GM21717 (cell line): ENCODE data around the gene CHPT1.
"Not testable (repeated sequence)": the region's sequence is repeated elsewhere in the genome, so short reads cannot be mapped to it uniquely, and the experiment has no call there.

Experiments used
- ATAC-seq: cut with Tn5 transposase; IDR thresholded peaks from one replicate; pipeline ENCODE4 v1.9.1; 2021; ENCODE audit warnings: mild to moderate bottlenecking, moderate library complexity; ENCODE audit not compliant: unreplicated experiment

Gene CHPT1

DNA sequence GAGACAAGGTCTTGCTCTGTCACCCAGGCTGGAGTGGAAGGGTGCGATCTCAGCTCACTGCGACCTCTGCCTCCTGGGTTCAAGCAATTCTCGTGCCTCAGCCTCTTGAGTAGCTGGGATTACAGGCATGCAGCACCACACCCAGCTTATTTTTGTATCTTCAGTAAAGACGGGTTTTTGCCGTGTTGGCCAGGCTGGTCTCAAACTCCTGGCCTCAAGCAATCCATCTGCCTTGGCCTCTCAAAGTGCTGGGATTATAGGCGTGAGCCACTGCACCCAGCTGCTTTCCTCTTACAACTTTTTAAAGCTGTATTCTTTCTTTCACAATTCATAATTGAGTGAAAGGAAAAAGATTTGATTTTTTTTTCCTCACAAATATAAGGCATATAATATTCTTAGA, 15.8 kb upstream of the CHPT1 start:
- not testable (repeated sequence) for ATAC-seq

DNA sequence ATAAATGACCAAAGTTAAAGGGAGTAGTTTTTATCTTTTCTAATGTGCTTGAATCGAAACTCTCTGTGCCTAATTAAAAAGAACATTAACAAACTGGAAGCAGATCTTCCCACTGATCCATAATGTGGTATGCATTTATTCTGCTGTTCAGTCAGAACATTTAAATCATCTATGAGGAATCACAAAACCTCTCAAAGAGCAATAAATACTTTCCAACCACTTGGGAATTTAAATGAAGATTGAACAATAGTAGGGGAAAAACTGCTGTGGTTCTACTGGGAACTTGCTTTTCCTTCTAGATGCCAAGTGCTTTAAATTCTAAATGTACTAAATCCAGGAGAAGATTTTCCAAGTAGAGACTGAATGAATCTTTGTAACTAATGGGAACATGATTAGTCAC, 12.3 kb upstream of the CHPT1 start:
- ATAC-seq = no peak

DNA sequence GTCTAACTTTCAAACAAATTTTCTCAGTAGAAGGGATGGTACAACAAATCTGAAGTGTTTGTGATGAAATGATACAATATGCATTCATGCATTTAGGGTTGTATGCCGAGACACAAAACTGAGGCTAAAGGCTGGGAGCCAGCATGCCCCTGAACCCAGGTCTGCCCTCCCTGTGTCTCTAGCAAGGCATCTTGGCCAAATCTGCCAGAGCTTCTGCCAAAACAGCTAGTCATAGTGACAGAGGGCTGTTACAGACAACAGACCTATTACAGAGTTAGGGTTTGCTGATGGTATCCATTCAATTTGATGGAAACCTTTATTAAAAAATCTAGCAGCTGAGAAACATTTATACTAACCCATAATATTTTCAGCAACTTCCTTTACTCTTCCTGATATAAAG, 11.3 kb upstream of the CHPT1 start:
- no peak for ATAC-seq

- ATAC-seq = no peak
Observed at GRCh38 chr12:101690544-101691098, 6.8 kb upstream of the CHPT1 start.

DNA sequence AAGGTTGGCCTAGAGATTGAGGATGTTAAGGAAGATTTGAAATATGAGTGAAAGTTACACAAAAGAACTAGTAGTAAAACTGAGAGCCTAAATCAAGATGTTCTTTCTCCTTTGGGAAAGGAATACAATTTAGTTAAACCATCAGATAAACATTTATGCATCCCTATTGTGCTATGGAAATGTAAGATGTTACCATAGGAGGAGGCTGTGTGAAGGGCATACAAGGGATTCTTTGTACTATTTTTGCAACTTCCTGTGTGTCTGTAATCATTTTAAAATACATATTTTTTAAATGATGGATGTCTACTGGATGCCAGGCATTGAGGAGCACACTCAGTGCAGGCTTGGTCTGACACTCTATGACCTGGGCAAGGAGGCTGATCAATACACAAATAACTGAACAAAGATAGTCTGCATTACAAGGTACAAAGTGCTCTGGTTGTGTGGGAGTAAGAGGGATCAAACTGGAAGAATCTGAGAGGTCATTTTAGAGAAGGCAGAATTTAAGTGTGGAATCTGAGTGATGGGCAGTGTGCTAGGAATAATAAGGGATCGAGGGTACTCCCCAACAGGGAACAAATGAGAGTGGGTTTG, 5.8 kb upstream of the CHPT1 start:
- no peak for ATAC-seq

DNA sequence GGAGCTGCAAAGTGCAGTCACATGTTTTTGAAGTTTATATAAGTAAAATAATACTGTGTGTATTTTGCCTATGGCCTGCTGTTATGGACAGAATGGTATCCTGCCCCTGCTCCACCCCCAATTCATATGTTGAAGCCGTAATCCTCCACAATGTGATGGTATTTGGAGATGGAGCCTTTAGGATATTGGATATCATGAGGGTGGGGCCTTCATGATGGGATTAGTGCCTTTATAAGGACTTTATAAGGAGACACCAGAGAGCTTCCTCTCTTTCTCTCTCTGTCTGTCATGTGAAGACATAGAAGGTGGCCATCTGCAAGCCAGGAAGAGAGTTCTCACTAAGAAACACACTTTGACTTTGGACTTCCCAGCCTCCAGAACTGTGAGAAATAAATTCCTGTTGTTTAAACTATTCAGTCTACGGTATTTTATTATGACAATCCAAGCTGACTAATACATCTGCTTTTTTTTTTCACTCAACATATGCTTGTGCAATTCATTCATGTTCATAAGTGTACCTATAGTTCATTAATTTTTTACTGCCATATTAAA, 3.1 kb upstream of the CHPT1 start:
- ATAC-seq = no peak

GRCh38 chr12:101694986-101695385, 2.5 kb upstream of the CHPT1 start:
- ATAC-seq = no peak

DNA sequence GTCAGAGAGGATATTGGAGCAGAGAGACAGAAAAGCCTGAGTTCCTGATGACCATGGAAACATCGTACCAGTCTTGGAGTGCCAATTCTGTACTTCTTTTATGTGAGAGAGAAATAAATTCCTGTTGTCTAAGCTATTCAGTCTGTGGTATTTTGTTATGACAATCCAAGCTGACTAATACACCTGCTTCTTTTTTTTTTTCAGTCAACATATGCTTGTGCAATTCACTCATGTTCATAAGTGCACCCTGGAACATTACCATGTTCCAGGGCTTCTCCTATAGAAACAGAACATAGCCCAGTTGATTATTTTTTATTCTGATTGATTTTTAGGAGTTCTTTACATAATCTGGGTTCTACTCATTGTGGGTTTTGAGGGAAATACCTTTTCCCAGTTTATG, 1.7 kb upstream of the CHPT1 start:
- ATAC-seq = no peak

DNA sequence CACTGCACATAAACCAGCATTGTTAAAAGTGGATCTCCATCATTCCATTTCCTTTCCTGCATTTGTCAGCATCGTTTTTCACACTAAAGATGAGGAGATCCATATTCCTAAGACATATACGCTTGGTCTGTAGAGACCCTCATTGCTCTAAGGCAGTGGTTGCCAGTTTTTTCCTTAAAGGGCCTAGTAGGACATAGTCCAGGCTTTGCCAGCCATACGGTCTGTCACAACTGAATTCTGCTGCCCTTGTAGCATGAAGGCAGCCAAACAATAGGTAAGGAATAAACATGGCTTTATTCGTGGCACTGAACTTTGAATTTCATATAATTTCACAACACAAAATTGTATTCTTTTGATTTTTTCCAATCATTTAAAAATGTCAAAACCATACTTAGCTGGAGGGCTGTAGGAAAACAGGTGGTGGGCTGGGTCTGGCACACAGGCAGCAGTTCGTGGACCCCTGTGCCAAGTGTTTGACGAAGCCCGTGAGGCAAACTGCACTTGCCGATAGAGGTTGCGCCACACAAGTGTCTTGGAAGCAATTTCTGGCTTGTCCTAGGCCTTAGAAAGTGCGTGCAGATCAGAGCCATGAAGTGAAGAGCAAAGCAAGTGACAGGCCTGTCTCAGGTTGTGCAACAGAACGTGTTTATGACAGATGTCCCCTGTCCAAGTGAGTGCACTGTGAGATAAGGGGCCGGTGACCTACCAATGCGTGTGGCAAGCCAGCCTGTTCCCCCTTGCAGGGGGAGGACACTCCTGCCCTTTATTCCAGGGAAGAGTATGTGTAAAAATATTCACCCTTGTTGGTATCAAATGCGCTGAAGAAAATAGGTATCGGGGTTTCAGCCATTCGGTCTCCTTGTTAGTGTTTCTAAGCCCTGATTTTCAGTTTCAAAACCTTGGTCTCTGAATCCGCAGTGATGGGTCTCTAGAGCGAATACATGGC, 916 bp upstream of the CHPT1 start:
- peak; percentile 34 for ATAC-seq

DNA sequence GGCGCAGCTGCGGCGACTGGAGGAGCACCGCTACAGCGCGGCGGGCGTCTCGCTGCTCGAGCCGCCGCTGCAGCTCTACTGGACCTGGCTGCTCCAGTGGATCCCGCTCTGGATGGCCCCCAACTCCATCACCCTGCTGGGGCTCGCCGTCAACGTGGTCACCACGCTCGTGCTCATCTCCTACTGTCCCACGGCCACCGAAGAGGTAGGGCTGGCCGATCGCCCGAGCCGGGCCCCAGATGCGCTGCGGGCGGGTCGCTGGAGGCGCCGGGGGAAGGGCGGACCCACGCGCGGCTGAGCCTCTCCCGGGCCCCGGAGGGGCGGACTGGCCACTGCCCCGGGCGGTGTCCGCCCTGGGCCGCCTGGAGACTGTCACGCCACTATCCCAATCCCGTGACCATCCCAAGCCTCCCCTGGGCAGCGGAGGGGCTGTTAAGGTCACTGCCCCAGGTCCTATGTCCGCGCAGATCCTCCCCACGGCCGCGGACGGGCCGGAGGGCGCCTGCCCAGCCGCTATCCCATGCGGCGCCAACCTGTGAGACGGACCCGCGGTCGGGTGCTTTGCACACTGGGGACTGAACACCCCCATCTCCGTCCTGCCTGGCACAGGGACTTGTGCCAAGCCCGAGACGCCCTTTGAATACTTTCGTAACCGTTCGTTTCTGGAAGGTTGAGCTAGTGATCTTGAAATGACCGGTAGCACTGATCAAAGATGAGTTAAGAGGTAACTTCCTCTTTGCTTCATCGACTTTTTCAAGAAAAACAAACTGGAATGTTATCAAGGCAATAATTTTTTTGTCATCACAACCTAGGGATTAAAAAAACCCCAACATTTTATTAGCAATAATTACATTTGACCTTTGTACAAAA, 725 bp downstream of the CHPT1 start:
- peak; percentile 32 for ATAC-seq

- no peak for ATAC-seq
Observed at GRCh38 chr12:101698800-101699347, 1.4 kb downstream of the CHPT1 start.

- ATAC-seq = no peak
Observed at GRCh38 chr12:101700299-101700820, 2.9 kb downstream of the CHPT1 start.

DNA sequence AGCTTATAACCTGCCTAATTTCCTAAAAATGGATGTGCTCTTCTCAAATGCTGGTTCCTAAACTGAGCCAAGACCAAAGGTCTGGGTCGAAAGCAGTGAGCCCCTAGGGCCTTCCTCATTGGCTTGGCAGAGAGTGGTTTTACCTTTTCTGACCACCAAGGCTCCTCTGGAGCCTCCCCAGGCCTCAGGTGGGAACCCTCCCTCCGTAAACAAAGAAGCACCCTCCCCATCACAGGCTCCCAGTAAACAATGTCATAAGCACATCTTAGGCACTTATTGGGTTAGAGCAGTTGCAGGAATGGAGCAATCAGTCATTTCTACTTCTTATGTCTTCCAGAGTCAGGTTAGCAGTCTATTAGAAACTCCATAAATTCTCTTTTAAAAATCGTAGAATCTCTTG, 6.0 kb downstream of the CHPT1 start:
- ATAC-seq = no peak

DNA sequence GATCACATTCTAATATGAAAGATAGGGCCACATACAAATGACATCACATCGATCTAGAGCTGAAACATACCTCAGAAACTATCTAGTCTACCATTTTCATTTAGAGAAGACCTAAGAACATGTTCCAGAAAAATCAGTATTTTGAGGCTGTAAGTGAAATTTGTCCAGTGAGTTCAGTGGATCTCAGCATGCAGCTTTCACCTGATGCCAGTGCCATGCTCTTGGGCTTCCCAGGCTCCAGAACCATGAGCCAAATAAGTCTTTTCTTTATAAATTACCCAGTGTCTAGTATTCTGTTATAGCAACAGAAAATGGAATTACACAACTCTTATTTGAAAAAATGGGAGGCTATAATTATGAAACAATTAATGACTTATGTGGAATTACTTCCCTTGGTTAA, 9.0 kb downstream of the CHPT1 start:
- no peak for ATAC-seq

- no peak for ATAC-seq
Observed at GRCh38 chr12:101707131-101707782, 9.8 kb downstream of the CHPT1 start.

GRCh38 chr12:101710288-101710687, 12.8 kb downstream of the CHPT1 start:
- no peak for ATAC-seq

GRCh38 chr12:101713059-101713682, 15.7 kb downstream of the CHPT1 start:
- no peak for ATAC-seq

- ATAC-seq = no peak
Observed at GRCh38 chr12:101713930-101714329, 16.5 kb downstream of the CHPT1 start.

GRCh38 chr12:101714877-101715444, 17.5 kb downstream of the CHPT1 start:
- ATAC-seq = no peak
